ENCODE results near the gene SUMO3. TPM values are rescaled to one million over a fixed set of nuclear protein-coding genes. Genes with fewer than 3 reads are reported as not detected.

Gene SUMO3
- total and polyA plus RNA-seq, 2 of the 8 experiments (the other 6 are each of a cell fraction or from before 2014, with no cell fraction given) = 96.8 to 101 TPM

DNA sequence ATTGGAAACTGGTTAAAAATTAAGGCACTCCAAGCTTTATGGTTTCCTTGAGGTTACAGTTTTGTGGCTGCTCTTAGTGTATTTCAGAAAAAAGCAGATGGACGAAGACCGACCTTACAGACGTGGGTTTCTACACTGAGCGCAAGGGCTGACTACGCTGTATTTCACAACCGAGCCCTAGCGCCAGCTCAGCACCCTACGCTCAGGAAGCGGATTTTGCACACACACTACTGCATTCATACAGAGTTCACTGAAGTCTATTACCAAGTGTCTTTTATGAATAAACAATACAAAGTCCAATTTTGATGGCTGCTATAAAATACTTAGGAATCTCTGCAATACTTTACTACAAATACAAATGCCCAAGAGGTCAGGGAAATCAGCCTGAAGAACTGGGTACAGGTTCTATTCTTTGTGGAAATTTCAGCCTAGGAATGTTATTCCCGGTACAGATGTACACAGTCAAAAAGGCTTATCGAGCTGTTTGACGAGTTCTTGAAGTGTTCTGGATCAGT lies 31.8 kb upstream of the SUMO3 start:
- Histone ChIP-seq H4K20me1 (replicated peaks in 1 of 2; ENCODE audit: control insufficient read depth in 1 of 2, insufficient read depth in 2 of 2, low read length in 2 of 2) (peaks cover 3 to 11% of the 10 kb centered on the region in 2 experiments), H3K23ac (ENCODE audit: insufficient read length) (no peak overlapping the region), H2AK5ac (ENCODE audit: low read depth, low read length) (no peak overlapping the region), H2BK15ac (ENCODE audit: low read length) (no peak overlapping the region), H4K8ac (ENCODE audit: extremely low read depth, insufficient read depth, low read length) (no peak overlapping the region), H4K5ac (ENCODE audit: insufficient read length, low read depth, low read length) (no peak overlapping the region), H3K4me2 (ENCODE audit: insufficient read depth in 1 of 2, low read depth in 2 of 2, low read length in 2 of 2) (no peak overlapping the region), H3K27me3 (replicated peaks in 1 of 4; ENCODE audit: control insufficient read depth in 3 of 4, extremely low read depth in 1 of 4, insufficient read depth in 3 of 4, low read length in 3 of 4) (no peaks in the 10 kb centered on the region), H2BK120ac (replicated peaks; ENCODE audit: low read depth, low read length) (no peak overlapping the region), H3K23me2 (ENCODE audit: low read depth, low read length) (no peaks in the 10 kb centered on the region), H3K4me3 (ENCODE audit: extremely low read depth in 1 of 4, insufficient read depth in 2 of 4, low read depth in 3 of 4, low read length in 4 of 4) (no peak overlapping the region), H3K9me3 (ENCODE audit: insufficient read depth in 2 of 2, low read depth in 1 of 2, low read length in 1 of 2) (no peaks in the 10 kb centered on the region; a peak in 1 of 4 replicates), H3K56ac (replicated peaks; ENCODE audit: insufficient read length, low read depth, low read length) (no peak overlapping the region), H4K91ac (replicated peaks; ENCODE audit: insufficient read length, low read length) (no peak overlapping the region), H2BK12ac (ENCODE audit: low read depth, low read length) (no peak overlapping the region), H3K79me1 (ENCODE audit: low read depth, low read length) (peaks cover 2% of the 10 kb centered on the region; the same call in 1 of the 2 replicates), H3K79me2 (ENCODE audit: control insufficient read depth in 1 of 2, insufficient read depth in 2 of 2, low read length in 2 of 2) (no peaks in the 10 kb centered on the region; a peak in 1 of 4 replicates), H3K36me3 (ENCODE audit: control insufficient read depth in 2 of 4, insufficient read depth in 4 of 4, low read length in 3 of 4) (peaks cover 15 to 34% (median 27%) of the 10 kb centered on the region in 4 experiments; a peak in 7 of 8 replicates), H2AFZ (ENCODE audit: low read length) (no peak overlapping the region), H2BK5ac (ENCODE audit: low read depth, low read length) (no peak overlapping the region), H3K18ac (ENCODE audit: extremely low read depth, low read length) (no peak overlapping the region), H3K4ac (replicated peaks; ENCODE audit: insufficient read length, low read depth, low read length) (no peak overlapping the region), H3K9ac (replicated peaks in 1 of 4; ENCODE audit: extremely low read depth in 1 of 4, low read depth in 3 of 4, low read length in 3 of 4) (no peak overlapping the region), H2BK20ac (ENCODE audit: low read length) (no peak overlapping the region), H3K27ac (ENCODE audit: low read depth, low read length) (no peak overlapping the region), H3K14ac (ENCODE audit: insufficient read length) (no peak overlapping the region), H3K4me1 (replicated peaks in 1 of 4; ENCODE audit: control insufficient read depth in 3 of 4, insufficient read depth in 4 of 4, low read length in 3 of 4) (peaks cover 0 to 11% (median 4%) of the 10 kb centered on the region in 4 experiments; a peak in 4 of 7 replicates)
- CTCF ChIA-PET (ENCODE audit: partially characterized antibody) = interaction anchor here (0.7 to 1.4 kb wide), 3 partner anchors 12 to 49 kb away, joined by 3 to 6 read pairs (median 3); partner anchors contain the start of gene UBE2G2
- TF ChIP-seq NRF1 (IDR thresholded peaks at IDR 0.05; ENCODE audit: low read depth, low read length) (no peak), RFX5 (IDR thresholded peaks at IDR 0.05; ENCODE audit: borderline replicate concordance, low read depth, low read length) (no peak), RAD21 (IDR thresholded peaks at IDR 0.05 in 1 of 2, conservative IDR thresholded peaks at IDR 0.05 in 1 of 2; ENCODE audit: low read depth in 2 of 2, low read length in 2 of 2) (no peak)
- POLR2A ChIA-PET (ENCODE audit: partially characterized antibody) = no interaction called here
- no peak for FAIRE-seq
- no peak for DNase-seq (ENCODE audit: low read depth in 1 of 2, low spot score in 2 of 2)
- 97% methylated on average over 12 of the region's 12 CpGs; no CpG with 5 or more reads in 1 of the 2 experiments for WGBS, 2 experiments (ENCODE audit: extremely low coverage in 1 of 2, insufficient coverage in 1 of 2, insufficient read length in 1 of 2, insufficient replicate concordance in 2 of 2, low coverage in 1 of 2, low lambda C conversion rate in 2 of 2, missing lambda C conversion rate in 1 of 2)
